ENCODE data around the gene DEPDC5. TPM values are rescaled to one million over a fixed set of nuclear protein-coding genes. Genes with fewer than 3 reads are reported as not detected.

The DEPDC5 gene
- total RNA-seq, 1 donor from 2014 or later = 13.0 TPM

- Mint-ChIP-seq H3K4me3 (ENCODE audit: unreplicated experiment) (no peak overlapping the region), H3K27ac (ENCODE audit: unreplicated experiment) (no peak overlapping the region), H3K9me3 (ENCODE audit: unreplicated experiment) (no peaks in the 10 kb centered on the region), H3K36me3 (ENCODE audit: low read depth, unreplicated experiment) (peaks cover 3% of the 10 kb centered on the region), H3K27me3 (ENCODE audit: low read depth, unreplicated experiment) (no peaks in the 10 kb centered on the region), H3K4me1 (ENCODE audit: low read depth, unreplicated experiment) (peaks cover 15% of the 10 kb centered on the region)
- Histone ChIP-seq H3K9ac (ENCODE audit: low read length) (no peak overlapping the region), H3K27me3 (ENCODE audit: insufficient read depth, low read length) (no peaks in the 10 kb centered on the region), H3K4me2 (ENCODE audit: low read length) (no peak overlapping the region), H4K20me1 (ENCODE audit: insufficient read depth, low read length) (peaks cover 42% of the 10 kb centered on the region), H3K4me1 (ENCODE audit: insufficient read depth, low read length) (peaks cover 12% of the 10 kb centered on the region), H3K9me3 (ENCODE audit: insufficient read depth, low read depth, low read length) (no peaks in the 10 kb centered on the region), H3K4me3 (ENCODE audit: insufficient read depth, low read depth, low read length) (no peak overlapping the region), H3K27ac (ENCODE audit: low read depth, low read length) (no peak overlapping the region), H3K36me3 (ENCODE audit: insufficient read depth, low read length) (peaks cover 2% of the 10 kb centered on the region), H2AFZ (ENCODE audit: low read depth, low read length) (no peak overlapping the region), H3K79me2 (ENCODE audit: insufficient read depth, low read length) (peaks cover 74% of the 10 kb centered on the region)
- DNase-seq (ENCODE audit: low read depth) (no peak), FAIRE-seq (no peak)
- TF ChIP-seq, protein P1, sequence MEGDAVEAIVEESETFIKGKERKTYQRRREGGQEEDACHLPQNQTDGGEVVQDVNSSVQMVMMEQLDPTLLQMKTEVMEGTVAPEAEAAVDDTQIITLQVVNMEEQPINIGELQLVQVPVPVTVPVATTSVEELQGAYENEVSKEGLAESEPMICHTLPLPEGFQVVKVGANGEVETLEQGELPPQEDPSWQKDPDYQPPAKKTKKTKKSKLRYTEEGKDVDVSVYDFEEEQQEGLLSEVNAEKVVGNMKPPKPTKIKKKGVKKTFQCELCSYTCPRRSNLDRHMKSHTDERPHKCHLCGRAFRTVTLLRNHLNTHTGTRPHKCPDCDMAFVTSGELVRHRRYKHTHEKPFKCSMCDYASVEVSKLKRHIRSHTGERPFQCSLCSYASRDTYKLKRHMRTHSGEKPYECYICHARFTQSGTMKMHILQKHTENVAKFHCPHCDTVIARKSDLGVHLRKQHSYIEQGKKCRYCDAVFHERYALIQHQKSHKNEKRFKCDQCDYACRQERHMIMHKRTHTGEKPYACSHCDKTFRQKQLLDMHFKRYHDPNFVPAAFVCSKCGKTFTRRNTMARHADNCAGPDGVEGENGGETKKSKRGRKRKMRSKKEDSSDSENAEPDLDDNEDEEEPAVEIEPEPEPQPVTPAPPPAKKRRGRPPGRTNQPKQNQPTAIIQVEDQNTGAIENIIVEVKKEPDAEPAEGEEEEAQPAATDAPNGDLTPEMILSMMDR (IDR thresholded peaks at IDR 0.05; ENCODE audit: insufficient read depth, low read depth, low read length) = no peak
- no peak for TF ChIP-seq EZH2 (IDR thresholded peaks at IDR 0.05; ENCODE audit: insufficient read depth, low read length)
Measured at GRCh38 chr22:31732089-31732829, 21.6 kb upstream of the DEPDC5 start.

- FAIRE-seq = no peak
- H4K20me1 ChIP-seq (ENCODE audit: insufficient read depth, low read length) = peaks cover 48% of the 10 kb centered on the region
- peak overlapping the region; percentile 80 for H3K27ac Mint-ChIP-seq (ENCODE audit: unreplicated experiment)
Measured at GRCh38 chr22:31733580-31734079, 20.2 kb upstream of the DEPDC5 start.

GRCh38 chr22:31734512-31734911 is 19.3 kb upstream of the DEPDC5 start:
- Histone ChIP-seq H3K79me2 (ENCODE audit: insufficient read depth, low read length) (peaks cover 78% of the 10 kb centered on the region), H3K27ac (ENCODE audit: low read depth, low read length) (peak overlapping the region; percentile 67), H3K27me3 (ENCODE audit: insufficient read depth, low read length) (no peaks in the 10 kb centered on the region), H3K4me1 (ENCODE audit: insufficient read depth, low read length) (peaks cover 12% of the 10 kb centered on the region), H3K36me3 (ENCODE audit: insufficient read depth, low read length) (peaks cover 5% of the 10 kb centered on the region), H3K9ac (ENCODE audit: low read length) (no peak overlapping the region), H4K20me1 (ENCODE audit: insufficient read depth, low read length) (peaks cover 51% of the 10 kb centered on the region), H2AFZ (ENCODE audit: low read depth, low read length) (no peak overlapping the region), H3K4me3 (ENCODE audit: insufficient read depth, low read depth, low read length) (no peak overlapping the region), H3K4me2 (ENCODE audit: low read length) (peak overlapping the region; percentile 56), H3K9me3 (ENCODE audit: insufficient read depth, low read depth, low read length) (no peaks in the 10 kb centered on the region)
- H3K4me3 Mint-ChIP-seq (ENCODE audit: unreplicated experiment) = peak overlapping the region; percentile 52
- no peaks in the 10 kb centered on the region for H3K27me3 Mint-ChIP-seq (ENCODE audit: low read depth, unreplicated experiment)
- peaks cover 8% of the 10 kb centered on the region for H3K36me3 Mint-ChIP-seq (ENCODE audit: low read depth, unreplicated experiment)
- DNase-seq (ENCODE audit: low read depth) (peak; percentile 81), FAIRE-seq (no peak)
- H3K4me1 Mint-ChIP-seq (ENCODE audit: low read depth, unreplicated experiment) = peaks cover 20% of the 10 kb centered on the region
- TF ChIP-seq, protein P1 (IDR thresholded peaks at IDR 0.05; ENCODE audit: insufficient read depth, low read depth, low read length) = no peak
- TF ChIP-seq EZH2 (IDR thresholded peaks at IDR 0.05; ENCODE audit: insufficient read depth, low read length) = no peak
- H3K27ac Mint-ChIP-seq (ENCODE audit: unreplicated experiment) = peak overlapping the region; percentile 80
- H3K9me3 Mint-ChIP-seq (ENCODE audit: unreplicated experiment) = no peaks in the 10 kb centered on the region

More at GRCh38 chr22:31733580-31734079, 20.2 kb upstream of the DEPDC5 start:
- Histone ChIP-seq H3K36me3 (ENCODE audit: insufficient read depth, low read length) (peaks cover 2% of the 10 kb centered on the region), H3K27me3 (ENCODE audit: insufficient read depth, low read length) (no peaks in the 10 kb centered on the region), H2AFZ (ENCODE audit: low read depth, low read length) (no peak overlapping the region), H3K9me3 (ENCODE audit: insufficient read depth, low read depth, low read length) (no peaks in the 10 kb centered on the region), H3K4me1 (ENCODE audit: insufficient read depth, low read length) (peaks cover 12% of the 10 kb centered on the region), H3K4me3 (ENCODE audit: insufficient read depth, low read depth, low read length) (no peak overlapping the region), H3K79me2 (ENCODE audit: insufficient read depth, low read length) (peaks cover 78% of the 10 kb centered on the region), H3K4me2 (ENCODE audit: low read length) (no peak overlapping the region), H3K9ac (ENCODE audit: low read length) (no peak overlapping the region), H3K27ac (ENCODE audit: low read depth, low read length) (no peak overlapping the region)
- no peak for DNase-seq (ENCODE audit: low read depth)
- Mint-ChIP-seq H3K9me3 (ENCODE audit: unreplicated experiment) (no peaks in the 10 kb centered on the region), H3K4me1 (ENCODE audit: low read depth, unreplicated experiment) (peaks cover 17% of the 10 kb centered on the region), H3K27me3 (ENCODE audit: low read depth, unreplicated experiment) (no peaks in the 10 kb centered on the region), H3K36me3 (ENCODE audit: low read depth, unreplicated experiment) (peaks cover 8% of the 10 kb centered on the region), H3K4me3 (ENCODE audit: unreplicated experiment) (no peak overlapping the region)
- no peak for TF ChIP-seq EZH2 (IDR thresholded peaks at IDR 0.05; ENCODE audit: insufficient read depth, low read length)
